Measurements from ENCODE around the gene FZD1. TPM values are rescaled to one million over a fixed set of nuclear protein-coding genes. Genes with fewer than 3 reads are reported as not detected.

FZD1 gene
- total RNA-seq, 1 donor from 2014 or later, result 20.1 TPM

DNA sequence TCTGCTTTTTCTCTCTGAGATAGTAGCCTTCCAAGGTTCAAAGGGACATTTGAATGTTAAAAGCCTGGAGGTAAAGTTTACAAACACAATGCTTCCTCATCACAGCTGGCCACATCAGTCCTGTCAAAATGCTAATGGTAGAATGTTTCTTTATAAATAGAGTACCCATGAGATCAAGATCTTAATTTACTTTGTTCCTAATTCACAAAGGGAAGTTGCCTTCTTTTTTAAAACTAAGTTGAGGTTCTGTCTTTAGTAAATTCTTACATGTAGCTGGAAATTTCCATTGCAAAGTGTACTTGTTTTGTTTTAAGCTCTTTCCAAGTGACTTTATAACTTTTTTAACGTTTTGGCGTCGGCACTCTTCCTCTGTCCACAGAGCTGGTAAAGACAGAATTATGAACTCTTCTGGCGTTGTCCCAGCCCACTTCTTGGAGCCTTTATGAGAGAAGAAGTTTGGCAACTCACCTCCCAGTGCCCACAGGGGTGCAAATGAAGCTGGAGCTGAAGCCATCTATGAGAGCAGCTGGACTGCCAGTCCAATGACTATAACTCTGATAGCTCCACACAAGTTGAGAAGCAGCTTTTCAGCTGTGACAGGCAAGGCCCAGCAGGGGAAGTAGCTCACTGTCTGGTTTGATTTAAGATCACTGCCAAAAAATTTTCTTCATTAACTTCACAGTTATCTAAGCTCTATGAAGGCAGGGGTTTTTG, 23.3 kb downstream of the FZD1 start:
- no peak for DNase-seq
- H3K36me3 ChIP-seq, result no peaks in the 10 kb centered on the region
- H3K4me1 ChIP-seq, result peaks cover 7% of the 10 kb centered on the region
- H3K27me3 ChIP-seq (ENCODE audit: low read depth), result no peaks in the 10 kb centered on the region
- H3K4me3 ChIP-seq, result no peak overlapping the region
- ATAC-seq, result peak in 1 of 2 donors; percentile 36
- intact Hi-C loops (cut with DNase I), result no loop called here
- TF ChIP-seq, protein P1, sequence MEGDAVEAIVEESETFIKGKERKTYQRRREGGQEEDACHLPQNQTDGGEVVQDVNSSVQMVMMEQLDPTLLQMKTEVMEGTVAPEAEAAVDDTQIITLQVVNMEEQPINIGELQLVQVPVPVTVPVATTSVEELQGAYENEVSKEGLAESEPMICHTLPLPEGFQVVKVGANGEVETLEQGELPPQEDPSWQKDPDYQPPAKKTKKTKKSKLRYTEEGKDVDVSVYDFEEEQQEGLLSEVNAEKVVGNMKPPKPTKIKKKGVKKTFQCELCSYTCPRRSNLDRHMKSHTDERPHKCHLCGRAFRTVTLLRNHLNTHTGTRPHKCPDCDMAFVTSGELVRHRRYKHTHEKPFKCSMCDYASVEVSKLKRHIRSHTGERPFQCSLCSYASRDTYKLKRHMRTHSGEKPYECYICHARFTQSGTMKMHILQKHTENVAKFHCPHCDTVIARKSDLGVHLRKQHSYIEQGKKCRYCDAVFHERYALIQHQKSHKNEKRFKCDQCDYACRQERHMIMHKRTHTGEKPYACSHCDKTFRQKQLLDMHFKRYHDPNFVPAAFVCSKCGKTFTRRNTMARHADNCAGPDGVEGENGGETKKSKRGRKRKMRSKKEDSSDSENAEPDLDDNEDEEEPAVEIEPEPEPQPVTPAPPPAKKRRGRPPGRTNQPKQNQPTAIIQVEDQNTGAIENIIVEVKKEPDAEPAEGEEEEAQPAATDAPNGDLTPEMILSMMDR (IDR thresholded peaks at IDR 0.05), result no peak
- no peaks in the 10 kb centered on the region for H3K9me3 ChIP-seq
- H3K27ac ChIP-seq, result peak overlapping the region; percentile 46

DNA sequence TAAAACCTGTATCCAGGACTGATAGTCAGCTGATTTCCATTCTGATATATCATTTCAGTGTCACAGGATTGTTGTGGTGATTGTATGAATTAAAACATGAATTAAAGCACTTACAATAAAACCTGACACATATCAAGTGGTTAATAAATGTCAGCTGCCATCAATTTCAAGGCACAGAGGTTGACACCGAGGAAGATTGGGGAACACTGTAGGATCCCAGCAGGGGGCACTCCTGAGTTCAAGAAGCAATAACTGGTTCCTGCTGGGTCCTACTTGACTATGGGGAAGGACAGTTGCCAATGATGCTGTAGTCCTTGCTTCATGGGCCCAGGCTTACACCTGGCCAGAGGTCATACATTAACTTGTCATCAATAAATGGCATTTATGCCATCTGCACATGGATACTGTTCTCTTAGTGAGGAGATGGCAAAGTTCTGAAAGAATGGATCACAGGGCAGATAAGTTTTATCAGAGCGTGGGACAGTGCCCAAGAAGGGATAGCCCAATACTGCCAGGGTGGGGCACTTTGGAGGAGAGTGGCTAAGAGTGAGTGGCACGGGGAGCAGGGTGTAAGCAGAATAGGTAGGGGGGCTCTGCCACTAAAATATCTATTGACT, 24.1 kb downstream of the FZD1 start:
- H3K27ac ChIP-seq, result no peak overlapping the region

DNA sequence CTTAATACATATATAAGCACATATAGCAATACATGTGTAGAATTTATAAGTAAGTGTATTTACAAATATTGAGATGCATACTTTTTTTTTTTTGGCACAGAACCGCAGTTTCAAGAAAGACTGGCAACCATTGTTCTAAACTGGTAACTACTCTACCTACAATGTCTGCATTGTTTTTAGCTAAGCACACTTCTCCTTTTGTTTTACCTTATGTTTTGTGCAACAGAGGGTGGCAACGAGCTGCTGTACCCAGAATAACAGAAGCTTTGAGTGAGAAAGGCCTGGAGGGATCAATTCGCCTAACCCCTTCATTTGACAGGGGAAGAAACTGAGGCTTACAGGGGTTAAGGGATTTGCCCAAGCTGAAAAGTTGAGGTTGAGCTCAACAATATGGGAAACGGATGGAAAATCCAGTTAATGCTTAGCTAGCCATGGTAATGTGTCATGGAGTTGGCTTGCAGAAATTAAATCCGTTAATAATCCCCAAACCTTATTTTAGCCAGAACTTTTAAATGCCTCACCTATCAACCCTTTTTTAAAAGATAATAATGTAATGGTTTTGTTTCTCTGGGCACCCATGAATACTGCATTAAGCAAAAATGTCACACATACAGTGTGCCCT, 25.5 kb downstream of the FZD1 start:
- DNase-seq (no peak), ATAC-seq (no peak)
- peaks cover 7% of the 10 kb centered on the region for H3K4me1 ChIP-seq
- no peak overlapping the region for H3K4me3 ChIP-seq
- H3K36me3 ChIP-seq, result no peaks in the 10 kb centered on the region
- TF ChIP-seq, protein P1 (IDR thresholded peaks at IDR 0.05), result no peak
- intact Hi-C loops (cut with DNase I), result no loop called here
- no peaks in the 10 kb centered on the region for H3K27me3 ChIP-seq (ENCODE audit: low read depth)
- H3K27ac ChIP-seq, result no peak overlapping the region
- H3K9me3 ChIP-seq, result no peaks in the 10 kb centered on the region

More for the DNA sequence above, 24.1 kb downstream of the FZD1 start:
- Histone ChIP-seq H3K36me3 (no peaks in the 10 kb centered on the region), H3K27me3 (ENCODE audit: low read depth) (no peaks in the 10 kb centered on the region), H3K4me3 (no peak overlapping the region), H3K9me3 (no peaks in the 10 kb centered on the region), H3K4me1 (peaks cover 7% of the 10 kb centered on the region)
- intact Hi-C loops (cut with DNase I), result no loop called here
- DNase-seq (no peak), ATAC-seq (peak; percentile 59 to 72)
- TF ChIP-seq, protein P1 (IDR thresholded peaks at IDR 0.05), result peak; percentile 50

DNA sequence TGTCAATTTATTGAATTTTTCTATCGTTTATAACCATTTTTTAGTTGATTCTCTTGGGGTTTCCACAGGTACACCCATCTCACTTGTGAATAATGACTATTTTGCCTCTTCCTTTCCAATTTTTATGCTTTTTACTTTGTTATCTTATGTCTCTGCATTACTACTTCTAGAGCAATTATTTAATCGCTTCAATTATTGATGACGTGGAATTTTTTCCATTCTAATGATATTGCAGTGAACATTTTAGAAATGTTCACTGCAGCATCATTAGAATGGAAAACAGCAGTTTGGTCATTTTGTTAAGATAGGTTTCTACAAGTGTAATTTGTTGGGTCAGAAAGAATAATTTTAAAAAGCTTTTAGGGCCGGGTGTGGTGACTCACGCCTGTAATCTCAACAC, 27.1 kb downstream of the FZD1 start:
- Histone ChIP-seq H3K27me3 (ENCODE audit: low read depth) (no peaks in the 10 kb centered on the region), H3K4me1 (peaks cover 7% of the 10 kb centered on the region)

DNA sequence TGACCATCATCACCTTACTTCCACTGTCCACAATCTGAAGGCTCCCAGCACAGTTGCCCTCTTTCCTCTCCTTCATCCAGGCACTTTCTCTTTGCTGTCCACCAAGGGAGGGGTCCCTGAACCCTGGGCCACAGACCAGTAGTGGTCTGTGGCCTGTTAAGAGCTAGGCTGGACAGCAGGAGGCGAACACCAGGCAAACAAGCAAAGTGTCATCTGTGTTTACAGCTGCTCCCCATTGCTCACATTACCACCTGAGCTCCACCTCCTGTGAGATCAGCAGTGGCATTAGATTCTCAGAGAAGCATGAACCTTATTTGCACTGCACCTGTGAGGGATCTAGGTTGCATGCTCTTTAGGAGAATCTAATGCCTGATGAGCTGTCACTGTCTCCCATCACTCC, 27.7 kb downstream of the FZD1 start:
- no peak overlapping the region for H3K27ac ChIP-seq
- ATAC-seq, result no peak
- no peak overlapping the region for H3K4me3 ChIP-seq
- TF ChIP-seq, protein P1 (IDR thresholded peaks at IDR 0.05), result no peak
- H3K4me1 ChIP-seq, result peaks cover 7% of the 10 kb centered on the region
- H3K36me3 ChIP-seq, result no peaks in the 10 kb centered on the region
- no peaks in the 10 kb centered on the region for H3K9me3 ChIP-seq
- DNase-seq, result no peak
- H3K27me3 ChIP-seq (ENCODE audit: low read depth), result no peaks in the 10 kb centered on the region
- intact Hi-C loops (cut with DNase I), result no loop called here

More for the DNA sequence above, 27.1 kb downstream of the FZD1 start:
- intact Hi-C loops (cut with DNase I), result no loop called here
- ATAC-seq, result no peak
- Histone ChIP-seq H3K4me3 (no peak overlapping the region), H3K9me3 (no peaks in the 10 kb centered on the region), H3K36me3 (no peaks in the 10 kb centered on the region), H3K27ac (no peak overlapping the region)
- TF ChIP-seq, protein P1 (IDR thresholded peaks at IDR 0.05), result no peak
- no peak for DNase-seq

Measured in lower lobe of right lung (tissue), 2 donors.